ENCODE measurements around the gene PPIF. TPM values are rescaled to one million over a fixed set of nuclear protein-coding genes. Genes with fewer than 3 reads are reported as not detected.

Gene PPIF
- total and polyA plus RNA-seq, 2 of the 13 experiments (the other 11 are each of a cell fraction or from before 2014, with no cell fraction given): 147 to 157 TPM

GRCh38 chr10:79298403-79299244 is 48.6 kb upstream of the PPIF start (continued):
- TF ChIP-seq ZBTB33 (CRISPR knock-in tag; IDR thresholded peaks at IDR 0.05) (peak; percentile 57; the same call in 1 of the 2 replicates), MEF2D (CRISPR knock-in tag; IDR thresholded peaks at IDR 0.05) (no peak), ZGPAT (CRISPR knock-in tag; IDR thresholded peaks at IDR 0.05) (no peak), POLR2AphosphoS2 (IDR thresholded peaks at IDR 0.05; ENCODE audit: low read depth, low read length) (no peak), NCOA5 (CRISPR knock-in tag; IDR thresholded peaks at IDR 0.05) (no peak), SKI (IDR thresholded peaks at IDR 0.05; ENCODE audit: partially characterized antibody) (peak; percentile 14), TCF7 (IDR thresholded peaks at IDR 0.05; ENCODE audit: low read depth) (no peak), SRY (CRISPR knock-in tag; IDR thresholded peaks at IDR 0.05) (no peak), ZBTB38 (CRISPR knock-in tag; IDR thresholded peaks at IDR 0.05) (peak; percentile 81), GATAD1 (CRISPR knock-in tag; IDR thresholded peaks at IDR 0.05) (no peak), ZNF569 (CRISPR knock-in tag; IDR thresholded peaks at IDR 0.05; ENCODE audit: borderline replicate concordance) (no peak), ZNF75D (CRISPR knock-in tag; IDR thresholded peaks at IDR 0.05; ENCODE audit: borderline replicate concordance) (no peak), ZNF781 (CRISPR knock-in tag; IDR thresholded peaks at IDR 0.05; ENCODE audit: borderline replicate concordance, not compliant biosample characterization) (no peak), PPARG (CRISPR knock-in tag; conservative IDR thresholded peaks at IDR 0.05) (no peak), RARA (CRISPR knock-in tag; IDR thresholded peaks at IDR 0.05) (0 out of 2 replicates have a peak, but pooled peaks have one; percentile 16), ZNF567 (CRISPR knock-in tag; IDR thresholded peaks at IDR 0.05; ENCODE audit: borderline replicate concordance) (no peak), LRRFIP1 (CRISPR knock-in tag; conservative IDR thresholded peaks at IDR 0.05) (no peak), EZH2 (conservative IDR thresholded peaks at IDR 0.05; ENCODE audit: low read depth, low read length) (no peak), GPBP1L1 (CRISPR knock-in tag; IDR thresholded peaks at IDR 0.05) (no peak)
- TF ChIP-seq, protein P1, sequence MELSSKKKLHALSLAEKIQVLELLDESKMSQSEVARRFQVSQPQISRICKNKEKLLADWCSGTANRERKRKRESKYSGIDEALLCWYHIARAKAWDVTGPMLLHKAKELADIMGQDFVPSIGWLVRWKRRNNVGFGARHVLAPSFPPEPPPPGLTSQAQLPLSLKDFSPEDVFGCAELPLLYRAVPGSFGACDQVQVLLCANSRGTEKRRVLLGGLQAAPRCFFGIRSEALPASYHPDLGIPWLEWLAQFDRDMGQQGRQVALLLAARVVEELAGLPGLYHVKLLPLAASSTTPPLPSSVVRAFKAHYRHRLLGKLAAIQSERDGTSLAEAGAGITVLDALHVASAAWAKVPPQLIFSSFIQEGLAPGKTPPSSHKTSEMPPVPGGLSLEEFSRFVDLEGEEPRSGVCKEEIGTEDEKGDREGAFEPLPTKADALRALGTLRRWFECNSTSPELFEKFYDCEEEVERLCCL (CRISPR knock-in tag; IDR thresholded peaks at IDR 0.05; ENCODE audit: borderline replicate concordance): no peak

Data from HepG2 (cell line).